Gastroesophageal sphincter (tissue), 4 donors: ENCODE data around the gene LONRF2. TPM values are rescaled to one million over a fixed set of nuclear protein-coding genes. Genes with fewer than 3 reads are reported as not detected.
A peak's percentile ranks its signal among the peaks of the same experiment; 100 is the strongest.

Source experiments
- ATAC-seq: fragments of 150-250 bp; one replicate; pipeline ENCODE4 v1.9.1; 2016; ENCODE audit warnings: mild to moderate bottlenecking, moderate library complexity
- H3K27ac ChIP-seq, 4 donors: fragments of 200-600 bp; sonication (generic) in 3 of 4; 1 replicate in 3 of 4; 2 replicates in 1 of 4; pipeline ENCODE4 v1.5.1; 2016 to 2019
- H3K27me3 ChIP-seq: fragments of 200-600 bp; sonication (generic); one replicate; pipeline ENCODE4 v1.5.1; 2019
- H3K36me3 ChIP-seq, 2 donors: fragments of 200-600 bp; sonication (generic); one replicate each; pipeline ENCODE4 v1.5.1; 2019; ENCODE audit warnings: control low read depth in 1 of 2
- H3K4me1 ChIP-seq, 3 donors: fragments of 200-600 bp; sonication (generic); 1 replicate in 2 of 3; 2 replicates in 1 of 3; pipeline ENCODE4 v1.5.1; 2016 to 2019; ENCODE audit warnings: control low read depth in 2 of 3
- H3K4me3 ChIP-seq, 2 donors: fragments of 200-600 bp; sonication (generic); one replicate each; pipeline ENCODE4 v1.5.1; 2019; ENCODE audit warnings: mild to moderate bottlenecking in 1 of 2, moderate library complexity in 1 of 2
- H3K9me3 ChIP-seq, 3 donors: fragments of 200-600 bp; sonication (generic); one replicate each; pipeline ENCODE4 v1.5.1; 2017 to 2019; ENCODE audit warnings: control low read depth in 2 of 3
- EP300 ChIP-seq: sonication (generic); formaldehyde crosslinking; IDR thresholded peaks from one replicate; pipeline ENCODE4 v1.6.1; 2017; ENCODE audit warnings: antibody characterized with exemption, mild to moderate bottlenecking
- POLR2A ChIP-seq, 2 donors: fragments of 450-650 bp; IDR thresholded peaks; one replicate each; pipeline ENCODE4 v1.6.1; 2017; ENCODE audit warnings: antibody characterized with exemption in 2 of 2, mild to moderate bottlenecking in 2 of 2, moderate library complexity in 1 of 2
- POLR2AphosphoS5 ChIP-seq: sonication (generic); formaldehyde crosslinking; IDR thresholded peaks from one replicate; pipeline ENCODE4 v1.6.1; 2017; ENCODE audit warnings: antibody characterized with exemption
- WGBS, 2 donors: methylation state at CpG; one replicate each; pipeline ENCODE4 v1.1.5; 2018; ENCODE audit warnings: low coverage in 1 of 2; 5-methylcytosine and 5-hydroxymethylcytosine counted together
- total RNA-seq, 4 donors: library from RNA; depleted of rRNA; stranded (reverse); fragments of >200 nt; gene quantifications; one replicate each; pipeline ENCODE4 v1.1.0, GENCODE V29; 2016
- TF ChIP-seq, protein P1 (sequence below), 4 experiments: fragments of 200-600 bp in 2 of 4; fragments of 450-650 bp in 2 of 4; sonication (generic) in 1 of 4; IDR thresholded peaks; one replicate each; pipeline ENCODE4 v1.5.1; 2017 to 2019; ENCODE audit warnings: antibody characterized with exemption in 4 of 4, mild to moderate bottlenecking in 2 of 4, moderate library complexity in 2 of 4

The LONRF2 gene
- total RNA-seq, 4 donors from 2014 or later = 23.8 to 74.6 (median 51.0) TPM

- no peak overlapping the region for H3K27ac ChIP-seq
- WGBS, 2 donors = 90 to 93% methylated on average over 3 to 6 of the region's 6 CpGs
- H3K9me3 ChIP-seq = no peaks in the 10 kb centered on the region
- no peak overlapping the region for H3K4me3 ChIP-seq
- no peaks in the 10 kb centered on the region for H3K27me3 ChIP-seq
- peaks cover 0 to 69% of the 10 kb centered on the region in 2 donors for H3K36me3 ChIP-seq
- ATAC-seq = no peak
- TF ChIP-seq EP300 = no peak
- TF ChIP-seq, protein P1, sequence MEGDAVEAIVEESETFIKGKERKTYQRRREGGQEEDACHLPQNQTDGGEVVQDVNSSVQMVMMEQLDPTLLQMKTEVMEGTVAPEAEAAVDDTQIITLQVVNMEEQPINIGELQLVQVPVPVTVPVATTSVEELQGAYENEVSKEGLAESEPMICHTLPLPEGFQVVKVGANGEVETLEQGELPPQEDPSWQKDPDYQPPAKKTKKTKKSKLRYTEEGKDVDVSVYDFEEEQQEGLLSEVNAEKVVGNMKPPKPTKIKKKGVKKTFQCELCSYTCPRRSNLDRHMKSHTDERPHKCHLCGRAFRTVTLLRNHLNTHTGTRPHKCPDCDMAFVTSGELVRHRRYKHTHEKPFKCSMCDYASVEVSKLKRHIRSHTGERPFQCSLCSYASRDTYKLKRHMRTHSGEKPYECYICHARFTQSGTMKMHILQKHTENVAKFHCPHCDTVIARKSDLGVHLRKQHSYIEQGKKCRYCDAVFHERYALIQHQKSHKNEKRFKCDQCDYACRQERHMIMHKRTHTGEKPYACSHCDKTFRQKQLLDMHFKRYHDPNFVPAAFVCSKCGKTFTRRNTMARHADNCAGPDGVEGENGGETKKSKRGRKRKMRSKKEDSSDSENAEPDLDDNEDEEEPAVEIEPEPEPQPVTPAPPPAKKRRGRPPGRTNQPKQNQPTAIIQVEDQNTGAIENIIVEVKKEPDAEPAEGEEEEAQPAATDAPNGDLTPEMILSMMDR (IDR thresholded peaks at IDR 0.05) = no peak
- no peak for TF ChIP-seq POLR2A (IDR thresholded peaks at IDR 0.05)
- TF ChIP-seq POLR2AphosphoS5 = no peak
- peaks cover 8 to 41% (median 8%) of the 10 kb centered on the region in 3 donors for H3K4me1 ChIP-seq
Observed at GRCh38 chr2:100289020-100289419, 33.3 kb downstream of the LONRF2 start.

GRCh38 chr2:100286318-100286717 is 36.0 kb downstream of the LONRF2 start:
- no peak overlapping the region for H3K4me3 ChIP-seq
- no peaks in the 10 kb centered on the region for H3K9me3 ChIP-seq
- TF ChIP-seq POLR2AphosphoS5 (no peak), POLR2A (IDR thresholded peaks at IDR 0.05) (no peak), EP300 (no peak)
- TF ChIP-seq, protein P1 (IDR thresholded peaks at IDR 0.05) = no peak
- H3K36me3 ChIP-seq = peaks cover 0 to 70% of the 10 kb centered on the region in 2 donors
- H3K4me1 ChIP-seq = peaks cover 1 to 34% (median 2%) of the 10 kb centered on the region in 3 donors
- H3K27me3 ChIP-seq = no peaks in the 10 kb centered on the region
- ATAC-seq = no peak
- 80 to 93% methylated on average over 3 of the region's 3 CpGs for WGBS, 2 donors
- peak overlapping the region in 2 of 4 donors; percentile 44 to 78 for H3K27ac ChIP-seq

GRCh38 chr2:100285691-100286090 is 36.6 kb downstream of the LONRF2 start:
- Histone ChIP-seq H3K4me1 (peaks cover 0 to 33% (median 0%) of the 10 kb centered on the region in 3 donors), H3K36me3 (peaks cover 0 to 70% of the 10 kb centered on the region in 2 donors), H3K4me3 (no peak overlapping the region), H3K27me3 (no peaks in the 10 kb centered on the region), H3K9me3 (no peaks in the 10 kb centered on the region), H3K27ac (peak overlapping the region in 2 of 4 donors; percentile 44 to 78)
- TF ChIP-seq, protein P1 (IDR thresholded peaks at IDR 0.05) = no peak
- TF ChIP-seq POLR2AphosphoS5 (peak; percentile 56), POLR2A (IDR thresholded peaks at IDR 0.05) (no peak), EP300 (no peak)
- ATAC-seq = no peak
- WGBS, 2 donors = 25 to 37% methylated on average over 2 to 6 of the region's 6 CpGs

DNA sequence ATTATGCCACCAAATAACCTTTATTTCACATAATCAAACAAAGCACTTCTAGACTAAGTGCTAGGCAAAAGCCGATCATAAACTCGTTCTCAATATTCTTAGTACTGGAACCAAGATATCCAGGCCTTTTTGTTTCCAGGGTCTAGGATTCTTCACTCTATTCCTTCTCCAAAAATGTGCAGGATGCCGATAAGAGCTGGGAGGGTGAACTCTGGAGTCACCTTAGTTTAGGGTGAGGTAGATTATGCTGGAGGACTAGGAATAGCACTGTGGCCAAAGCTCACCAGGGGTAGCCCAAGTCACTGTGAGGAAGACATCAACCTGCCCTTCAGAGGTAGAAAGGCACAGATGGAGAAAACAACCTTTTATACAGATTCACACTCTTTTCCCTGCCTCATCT is 37.3 kb downstream of the LONRF2 start:
- no peak for ATAC-seq
- peak overlapping the region in 2 of 4 donors; percentile 44 to 78 for H3K27ac ChIP-seq
- peaks cover 0 to 35% (median 0%) of the 10 kb centered on the region in 3 donors for H3K4me1 ChIP-seq
- no peaks in the 10 kb centered on the region for H3K9me3 ChIP-seq
- no peaks in the 10 kb centered on the region for H3K27me3 ChIP-seq
- TF ChIP-seq POLR2A (IDR thresholded peaks at IDR 0.05) = no peak
- no peak for TF ChIP-seq EP300
- H3K36me3 ChIP-seq = peaks cover 0 to 64% of the 10 kb centered on the region in 2 donors
- no peak overlapping the region for H3K4me3 ChIP-seq
- 29 to 67% methylated on average over 3 of the region's 3 CpGs for WGBS, 2 donors

GRCh38 chr2:100283724-100284501 is 38.4 kb downstream of the LONRF2 start:
- peaks cover 0 to 36% (median 0%) of the 10 kb centered on the region in 3 donors for H3K4me1 ChIP-seq
- no peaks in the 10 kb centered on the region for H3K9me3 ChIP-seq
- TF ChIP-seq, protein P1 (IDR thresholded peaks at IDR 0.05) = no peak
- no peak for TF ChIP-seq POLR2AphosphoS5
- TF ChIP-seq POLR2A (IDR thresholded peaks at IDR 0.05) = no peak
- TF ChIP-seq EP300 = no peak
- H3K27ac ChIP-seq = peak overlapping the region in 3 of 4 donors; percentile 2 to 78 (median 44)
- no peak for ATAC-seq
- no peak overlapping the region for H3K4me3 ChIP-seq
- no peaks in the 10 kb centered on the region for H3K27me3 ChIP-seq
- WGBS, 2 donors = 77 to 85% methylated on average over 4 to 14 of the region's 20 CpGs
- peaks cover 0 to 53% of the 10 kb centered on the region in 2 donors for H3K36me3 ChIP-seq
